WTC11 (cell line): ENCODE measurements around the gene PPM1E. TPM values are rescaled to one million over a fixed set of nuclear protein-coding genes. Genes with fewer than 3 reads are reported as not detected.

Experiments
- ATAC-seq: fragments of 200-7000 bp; cut with Tn5 transposase; 2 replicates; pipeline ENCODE4 v1.10.0; 2021; ENCODE audit warnings: mild to moderate bottlenecking, moderate library complexity
- CTCF ChIA-PET: fragments of 300-600 bp; sonication (Branson Sonifier 250); formaldehyde crosslinking; loops from one replicate; lab custom pipeline; 2021; ENCODE audit warnings: antibody characterized with exemption; lab: Charles Lee
- POLR2A ChIA-PET: fragments of 350-600 bp; sonication (Branson Sonifier 250); formaldehyde crosslinking; loops from one replicate; lab custom pipeline; 2021; ENCODE audit warnings: antibody characterized with exemption; lab: Charles Lee
- DNase-seq: peaks from one replicate; pipeline ENCODE4 v3.0.0; 2021; ENCODE audit warnings: low spot score
- H3K27ac Mint-ChIP-seq: 2 replicates; pipeline ENCODE4 v1.8.0; 2021; ENCODE audit warnings: mixed read lengths
- H3K27me3 Mint-ChIP-seq: 2 replicates; pipeline ENCODE4 v1.8.0; 2021; ENCODE audit warnings: low read depth, mild to moderate bottlenecking, moderate library complexity, mixed read lengths
- H3K36me3 Mint-ChIP-seq: 2 replicates; pipeline ENCODE4 v1.8.0; 2021; ENCODE audit warnings: mixed read lengths
- H3K4me1 Mint-ChIP-seq: 2 replicates; pipeline ENCODE4 v1.8.0; 2022; ENCODE audit warnings: mixed read lengths
- H3K4me3 Mint-ChIP-seq: 2 replicates; pipeline ENCODE4 v1.8.0; 2021; ENCODE audit warnings: mild to moderate bottlenecking, moderate library complexity, mixed read lengths
- H3K9me3 Mint-ChIP-seq: 2 replicates; pipeline ENCODE4 v1.8.0; 2021; ENCODE audit warnings: mixed read lengths
- CBFB ChIP-seq: sonication (generic); formaldehyde crosslinking; IDR thresholded peaks from 2 replicates; pipeline ENCODE4 v1.8.1; 2022; ENCODE audit warnings: mild to moderate bottlenecking, low read depth, missing genetic modification reagents
- CDX4 ChIP-seq: fragments of 250-450 bp; sonication (Bioruptor Pico); IDR thresholded peaks from 2 replicates; pipeline ENCODE4 v1.9.0; 2021; ENCODE audit warnings: moderate library complexity, mild to moderate bottlenecking, inconsistent platforms, borderline replicate concordance
- CTCF ChIP-seq: fragments of 200-600 bp; IDR thresholded peaks from 2 replicates; pipeline ENCODE4 v1.8.0; 2022; ENCODE audit warnings: antibody characterized with exemption
- ELF4 ChIP-seq: sonication (generic); formaldehyde crosslinking; IDR thresholded peaks from 2 replicates; pipeline ENCODE4 v1.8.1; 2022; ENCODE audit warnings: low read depth, mild to moderate bottlenecking, moderate library complexity, missing genetic modification reagents
- FOXJ3 ChIP-seq: sonication (generic); formaldehyde crosslinking; IDR thresholded peaks from 2 replicates; pipeline ENCODE4 v1.9.0; 2021; ENCODE audit warnings: missing genetic modification reagents, mild to moderate bottlenecking, borderline replicate concordance
- FOXP1 ChIP-seq: sonication (generic); formaldehyde crosslinking; IDR thresholded peaks from 2 replicates; pipeline ENCODE4 v1.8.0; 2022; ENCODE audit warnings: missing genetic modification reagents, mild to moderate bottlenecking, moderate library complexity, borderline replicate concordance
- GABPB1 ChIP-seq: sonication (generic); formaldehyde crosslinking; IDR thresholded peaks from 2 replicates; pipeline ENCODE4 v1.8.1; 2023; ENCODE audit warnings: mild to moderate bottlenecking, missing genetic modification reagents
- GRHL2 ChIP-seq: fragments of 250-450 bp; sonication (Bioruptor Pico); IDR thresholded peaks from 2 replicates; pipeline ENCODE4 v1.8.0; 2022; ENCODE audit warnings: mild to moderate bottlenecking, moderate library complexity; ENCODE audit not compliant: insufficient replicate concordance, severe bottlenecking
- HMGXB4 ChIP-seq: sonication (generic); formaldehyde crosslinking; IDR thresholded peaks from 2 replicates; pipeline ENCODE4 v1.8.1; 2023; ENCODE audit warnings: mild to moderate bottlenecking, moderate library complexity, missing genetic modification reagents
- IRF2 ChIP-seq: sonication (generic); formaldehyde crosslinking; IDR thresholded peaks from 2 replicates; pipeline ENCODE4 v1.8.0; 2022; ENCODE audit warnings: low read depth, missing genetic modification reagents, borderline replicate concordance
- MAX ChIP-seq: sonication (generic); formaldehyde crosslinking; IDR thresholded peaks from 2 replicates; pipeline ENCODE4 v1.8.0; 2022; ENCODE audit warnings: mild to moderate bottlenecking, missing genetic modification reagents
- MLX ChIP-seq: sonication (generic); formaldehyde crosslinking; IDR thresholded peaks from 2 replicates; pipeline ENCODE4 v1.8.1; 2023; ENCODE audit warnings: mild to moderate bottlenecking, missing genetic modification reagents, moderate library complexity
- MXD4 ChIP-seq: fragments of 250-450 bp; sonication (Bioruptor Pico); IDR thresholded peaks from 2 replicates; pipeline ENCODE4 v1.8.0; 2021; ENCODE audit warnings: mild to moderate bottlenecking, moderate library complexity, borderline replicate concordance
- NR3C1 ChIP-seq: sonication (generic); formaldehyde crosslinking; conservative IDR thresholded peaks from 2 replicates; pipeline ENCODE4 v1.8.1; 2023; ENCODE audit warnings: low read depth, mild to moderate bottlenecking, missing genetic modification reagents
- OVOL2 ChIP-seq: fragments of 250-450 bp; sonication (Bioruptor Pico); IDR thresholded peaks from 2 replicates; pipeline ENCODE4 v1.9.0; 2021; ENCODE audit warnings: mild to moderate bottlenecking, borderline replicate concordance
- PREB ChIP-seq: sonication (generic); formaldehyde crosslinking; IDR thresholded peaks from 2 replicates; pipeline ENCODE4 v1.8.1; 2022; ENCODE audit warnings: mild to moderate bottlenecking, missing genetic modification reagents, moderate library complexity, borderline replicate concordance
- RELA ChIP-seq: sonication (generic); formaldehyde crosslinking; IDR thresholded peaks from 2 replicates; pipeline ENCODE4 v1.8.1; 2022; ENCODE audit warnings: missing genetic modification reagents, mild to moderate bottlenecking, borderline replicate concordance
- TCF7 ChIP-seq: sonication (generic); formaldehyde crosslinking; IDR thresholded peaks from 2 replicates; pipeline ENCODE4 v1.8.0; 2022; ENCODE audit warnings: mild to moderate bottlenecking, low read depth, missing genetic modification reagents, moderate library complexity
- USF2 ChIP-seq: sonication (generic); formaldehyde crosslinking; IDR thresholded peaks from 2 replicates; pipeline ENCODE4 v1.8.1; 2023; ENCODE audit warnings: mild to moderate bottlenecking, missing genetic modification reagents, moderate library complexity
- ZNF121 ChIP-seq: sonication (generic); formaldehyde crosslinking; IDR thresholded peaks from 2 replicates; pipeline ENCODE4 v1.8.0; 2023; ENCODE audit warnings: missing genetic modification reagents
- ZNF138 ChIP-seq: sonication (generic); formaldehyde crosslinking; conservative IDR thresholded peaks from 2 replicates; pipeline ENCODE4 v1.8.1; 2022; ENCODE audit warnings: mild to moderate bottlenecking, moderate library complexity, missing genetic modification reagents
- ZNF317 ChIP-seq: sonication (generic); formaldehyde crosslinking; IDR thresholded peaks from 2 replicates; pipeline ENCODE4 v1.8.1; 2023; ENCODE audit warnings: low read depth, mild to moderate bottlenecking, moderate library complexity, missing genetic modification reagents, borderline replicate concordance
- ZSCAN18 ChIP-seq: fragments of 250-450 bp; sonication (Bioruptor Pico); IDR thresholded peaks from 2 replicates; pipeline ENCODE4 v2.1.2; 2022; ENCODE audit warnings: mild to moderate bottlenecking, moderate library complexity
- total RNA-seq: library from RNA; stranded (reverse); gene quantifications from 3 replicates; pipeline ENCODE4 v1.2.3, GENCODE V29; 2021

The PPM1E gene
- total RNA-seq, 1 experiment from 2014 or later, result 8.1 TPM

- peaks cover 12% of the 10 kb centered on the region for H3K36me3 Mint-ChIP-seq
- ChIA-PET POLR2A (no interaction called here), CTCF (no interaction called here)
Measured at GRCh38 chr17:58899191-58899590, 143.5 kb downstream of the PPM1E start.

GRCh38 chr17:58902322-58902721, 146.7 kb downstream of the PPM1E start:
- Mint-ChIP-seq H3K27ac (no peak overlapping the region), H3K9me3 (peaks cover 34% of the 10 kb centered on the region), H3K4me1 (no peaks in the 10 kb centered on the region), H3K27me3 (no peaks in the 10 kb centered on the region), H3K36me3 (peaks cover 14% of the 10 kb centered on the region), H3K4me3 (no peak overlapping the region)
- POLR2A ChIA-PET, result no interaction called here
- CTCF ChIA-PET, result no interaction called here
- TF ChIP-seq RELA (CRISPR knock-in tag), result no peak
- no peak for TF ChIP-seq CDX4 (CRISPR knock-in tag)
- no peak for TF ChIP-seq TCF7 (CRISPR knock-in tag)
- TF ChIP-seq MXD4 (CRISPR knock-in tag), result no peak
- TF ChIP-seq GABPB1, result no peak
- TF ChIP-seq ZNF317, result no peak
- TF ChIP-seq ZNF138 (CRISPR knock-in tag), result no peak
- no peak for TF ChIP-seq NR3C1 (CRISPR knock-in tag)
- no peak for TF ChIP-seq CBFB (CRISPR knock-in tag)
- no peak for TF ChIP-seq ZSCAN18
- no peak for TF ChIP-seq ZNF121 (CRISPR knock-in tag)
- no peak for TF ChIP-seq ELF4
- DNase-seq (no peak), ATAC-seq (no peak)

More at GRCh38 chr17:58899191-58899590, 143.5 kb downstream of the PPM1E start:
- Mint-ChIP-seq H3K4me1 (no peaks in the 10 kb centered on the region), H3K4me3 (no peak overlapping the region), H3K9me3 (peaks cover 32% of the 10 kb centered on the region), H3K27me3 (no peaks in the 10 kb centered on the region; the same call in 1 of the 2 replicates), H3K27ac (no peak overlapping the region)
- TF ChIP-seq PREB (no peak), HMGXB4 (no peak), FOXJ3 (CRISPR knock-in tag) (no peak), IRF2 (CRISPR knock-in tag) (no peak), GABPB1 (no peak), ZNF121 (CRISPR knock-in tag) (no peak)
- DNase-seq, result no peak
- no peak for ATAC-seq

GRCh38 chr17:58911741-58912343, 156.2 kb downstream of the PPM1E start:
- Mint-ChIP-seq H3K4me3 (no peak overlapping the region), H3K36me3 (peaks cover 28% of the 10 kb centered on the region), H3K4me1 (peaks cover 6% of the 10 kb centered on the region; the same call in 1 of the 2 replicates), H3K9me3 (peaks cover 41% of the 10 kb centered on the region), H3K27me3 (no peaks in the 10 kb centered on the region), H3K27ac (no peak overlapping the region)
- DNase-seq (no peak), ATAC-seq (peak; percentile 39)
- ChIA-PET POLR2A (no interaction called here), CTCF (no interaction called here)
- TF ChIP-seq IRF2 (CRISPR knock-in tag), result no peak
- TF ChIP-seq MLX (CRISPR knock-in tag), result no peak
- no peak for TF ChIP-seq OVOL2 (CRISPR knock-in tag)
- no peak for TF ChIP-seq CTCF
- TF ChIP-seq GRHL2 (CRISPR knock-in tag), result no peak
- no peak for TF ChIP-seq MAX (CRISPR knock-in tag)
- TF ChIP-seq USF2, result no peak
- no peak for TF ChIP-seq FOXP1 (CRISPR knock-in tag)
